OCI-LY7 (cell line): ENCODE data around the gene PRKAG2.

ENCODE experiments used
- EZH2phosphoT487 ChIP-seq: fragments of 200-600 bp; sonication (generic); IDR thresholded peaks from 2 replicates; pipeline ENCODE4 v1.6.1; 2018; ENCODE audit warnings: low read depth, borderline replicate concordance, mild to moderate bottlenecking, mixed run types, antibody characterized with exemption, low read length, moderate library complexity, mixed read lengths
- TF ChIP-seq, protein P1 (sequence below): fragments of 200-600 bp; sonication (generic); conservative IDR thresholded peaks from 2 replicates; pipeline ENCODE4 v1.5.1; 2014; ENCODE audit warnings: mild to moderate bottlenecking, antibody characterized with exemption, low read length, moderate library complexity, mixed read lengths

DNA sequence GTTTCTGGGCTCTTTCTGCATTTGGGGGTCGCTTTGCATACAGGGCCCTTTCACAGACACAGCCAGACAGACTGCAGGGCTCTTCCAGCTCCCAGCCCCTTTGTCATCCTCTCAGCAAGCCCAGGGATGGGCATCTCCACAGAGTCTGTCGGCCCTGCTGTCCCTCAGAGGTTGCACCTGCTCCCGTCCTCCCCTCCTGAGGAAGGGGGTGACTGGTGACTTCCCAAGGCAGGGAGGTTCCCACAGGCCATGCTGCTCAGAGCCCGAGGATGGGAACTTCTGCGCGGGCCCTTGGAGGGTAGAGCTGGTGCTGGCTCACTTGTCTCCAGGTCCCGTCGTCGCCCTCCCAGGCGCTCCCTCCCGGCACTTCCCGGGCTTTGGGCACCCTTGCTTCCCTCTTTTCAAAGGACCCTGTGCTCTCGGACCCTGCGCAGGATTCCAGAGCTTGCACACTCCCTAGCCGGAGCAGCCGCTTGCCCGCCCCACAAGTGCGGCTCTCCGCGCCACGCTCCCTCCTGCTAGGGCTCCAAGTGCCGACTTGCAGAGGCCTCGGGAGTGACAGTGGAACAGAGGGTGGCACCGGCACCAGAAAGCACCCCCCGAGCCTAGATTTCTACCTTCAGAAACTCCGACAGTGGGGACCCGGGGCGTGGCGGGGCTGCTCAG lies 152.5 kb downstream of the PRKAG2 start:
- TF ChIP-seq, protein P1, sequence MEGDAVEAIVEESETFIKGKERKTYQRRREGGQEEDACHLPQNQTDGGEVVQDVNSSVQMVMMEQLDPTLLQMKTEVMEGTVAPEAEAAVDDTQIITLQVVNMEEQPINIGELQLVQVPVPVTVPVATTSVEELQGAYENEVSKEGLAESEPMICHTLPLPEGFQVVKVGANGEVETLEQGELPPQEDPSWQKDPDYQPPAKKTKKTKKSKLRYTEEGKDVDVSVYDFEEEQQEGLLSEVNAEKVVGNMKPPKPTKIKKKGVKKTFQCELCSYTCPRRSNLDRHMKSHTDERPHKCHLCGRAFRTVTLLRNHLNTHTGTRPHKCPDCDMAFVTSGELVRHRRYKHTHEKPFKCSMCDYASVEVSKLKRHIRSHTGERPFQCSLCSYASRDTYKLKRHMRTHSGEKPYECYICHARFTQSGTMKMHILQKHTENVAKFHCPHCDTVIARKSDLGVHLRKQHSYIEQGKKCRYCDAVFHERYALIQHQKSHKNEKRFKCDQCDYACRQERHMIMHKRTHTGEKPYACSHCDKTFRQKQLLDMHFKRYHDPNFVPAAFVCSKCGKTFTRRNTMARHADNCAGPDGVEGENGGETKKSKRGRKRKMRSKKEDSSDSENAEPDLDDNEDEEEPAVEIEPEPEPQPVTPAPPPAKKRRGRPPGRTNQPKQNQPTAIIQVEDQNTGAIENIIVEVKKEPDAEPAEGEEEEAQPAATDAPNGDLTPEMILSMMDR, result no peak
- TF ChIP-seq EZH2phosphoT487, result no peak
